Fibroblast of the aortic adventitia (primary cell): ENCODE measurements around the gene CLSTN2. TPM values are rescaled to one million over a fixed set of nuclear protein-coding genes. Genes with fewer than 3 reads are reported as not detected.

Source experiments
- DNase-seq: peaks from one replicate; pipeline ENCODE4 v3.0.0-alpha.2; 2010; ENCODE audit warnings: low read depth
- H3K4me3 ChIP-seq: 2 replicates; pipeline ENCODE4 v1.5.1; 2011; ENCODE audit warnings: low read depth, mild to moderate bottlenecking, control low read depth, low read length, moderate library complexity
- CTCF ChIP-seq: IDR thresholded peaks from 2 replicates; pipeline ENCODE4 v1.5.1; 2011; ENCODE audit warnings: mild to moderate bottlenecking, low read length, control low read depth, inconsistent platforms; ENCODE audit not compliant: insufficient read depth
- total RNA-seq: library from RNA; depleted of rRNA; stranded (reverse); fragments of >200 nt; gene quantifications from 2 replicates; pipeline ENCODE4 v1.2.3, GENCODE V29; 2012; ENCODE audit warnings: low replicate concordance

Gene CLSTN2
- total RNA-seq, 1 donor: 3.2 TPM

GRCh38 chr3:140541975-140542653 lies 607.1 kb downstream of the CLSTN2 start:
- H3K4me3 ChIP-seq: no peak overlapping the region
- no peak for TF ChIP-seq CTCF
- no peak for DNase-seq

- TF ChIP-seq CTCF: no peak
- DNase-seq: no peak
Observed at GRCh38 chr3:140545197-140545596, 610.2 kb downstream of the CLSTN2 start.

GRCh38 chr3:140545756-140546155 lies 610.8 kb downstream of the CLSTN2 start:
- no peak for TF ChIP-seq CTCF
- no peak overlapping the region for H3K4me3 ChIP-seq
- DNase-seq: no peak

More at GRCh38 chr3:140545197-140545596, 610.2 kb downstream of the CLSTN2 start:
- no peak overlapping the region for H3K4me3 ChIP-seq

- H3K4me3 ChIP-seq: no peak overlapping the region
- DNase-seq: no peak
- TF ChIP-seq CTCF: no peak
Observed at GRCh38 chr3:140546649-140547048, 611.7 kb downstream of the CLSTN2 start.

GRCh38 chr3:140552403-140552802 lies 617.4 kb downstream of the CLSTN2 start:
- DNase-seq: no peak
- no peak for TF ChIP-seq CTCF
- no peak overlapping the region for H3K4me3 ChIP-seq

- DNase-seq: no peak
- peak; percentile 2 for TF ChIP-seq CTCF
- no peak overlapping the region for H3K4me3 ChIP-seq
Observed at GRCh38 chr3:140552898-140553297, 617.9 kb downstream of the CLSTN2 start.

- TF ChIP-seq CTCF: no peak
- H3K4me3 ChIP-seq: no peak overlapping the region
- no peak for DNase-seq
Observed at GRCh38 chr3:140553591-140553990, 618.6 kb downstream of the CLSTN2 start.
